ENCODE measurements around the gene LIN7A.
"Not testable (repeated sequence)": the region's sequence is repeated elsewhere in the genome, so short reads cannot be mapped to it uniquely, and the experiment has no call there.

LIN7A gene

GRCh38 chr12:80805106-80805505 is 132.6 kb downstream of the LIN7A start:
- no peak for DNase-seq

GRCh38 chr12:80802652-80803400 is 134.9 kb downstream of the LIN7A start:
- DNase-seq: no peak

- DNase-seq: no peak
Measured at GRCh38 chr12:80798281-80798680, 139.5 kb downstream of the LIN7A start.

GRCh38 chr12:80794551-80794950 is 143.2 kb downstream of the LIN7A start:
- no peak for DNase-seq

- no peak for DNase-seq
Measured at GRCh38 chr12:80792861-80793260, 144.9 kb downstream of the LIN7A start.

GRCh38 chr12:80791863-80792262 is 145.9 kb downstream of the LIN7A start:
- no peak for DNase-seq

GRCh38 chr12:80788407-80788806 is 149.3 kb downstream of the LIN7A start:
- DNase-seq: not testable (repeated sequence)

GRCh38 chr12:80782963-80783470 is 154.7 kb downstream of the LIN7A start:
- DNase-seq: not testable (repeated sequence)

GRCh38 chr12:80781313-80781712 is 156.4 kb downstream of the LIN7A start:
- DNase-seq: no peak

- DNase-seq: no peak
Measured at GRCh38 chr12:80780746-80781145, 157.0 kb downstream of the LIN7A start.

- DNase-seq: peak; percentile 58
Measured at GRCh38 chr12:80778005-80778541, 159.7 kb downstream of the LIN7A start.

- no peak for DNase-seq
Measured at GRCh38 chr12:80777587-80777986, 160.1 kb downstream of the LIN7A start.

- no peak for DNase-seq
Measured at GRCh38 chr12:80776706-80777105, 161.0 kb downstream of the LIN7A start.

GRCh38 chr12:80770958-80771357 is 166.8 kb downstream of the LIN7A start:
- no peak for DNase-seq

GRCh38 chr12:80769553-80770140 is 168.1 kb downstream of the LIN7A start:
- peak; percentile 61 for DNase-seq

GRCh38 chr12:80766897-80767296 is 170.8 kb downstream of the LIN7A start:
- no peak for DNase-seq

- DNase-seq: no peak
Measured at GRCh38 chr12:80766210-80766609, 171.5 kb downstream of the LIN7A start.

- DNase-seq: no peak
Measured at GRCh38 chr12:80763874-80764273, 173.9 kb downstream of the LIN7A start.

- DNase-seq: no peak
Measured at GRCh38 chr12:80761838-80762237, 175.9 kb downstream of the LIN7A start.

- no peak for DNase-seq
Measured at GRCh38 chr12:80756875-80757274, 180.9 kb downstream of the LIN7A start.

- no peak for DNase-seq
Measured at GRCh38 chr12:80754274-80754673, 183.5 kb downstream of the LIN7A start.

GRCh38 chr12:80752464-80752863 is 185.3 kb downstream of the LIN7A start:
- DNase-seq: no peak

GRCh38 chr12:80749456-80749855 is 188.3 kb downstream of the LIN7A start:
- no peak for DNase-seq

GRCh38 chr12:80747800-80748199 is 189.9 kb downstream of the LIN7A start:
- no peak for DNase-seq
